A549 (cell line): ENCODE measurements around the gene SLC5A5. TPM values are rescaled to one million over a fixed set of nuclear protein-coding genes. Genes with fewer than 3 reads are reported as not detected.
"Not testable (repeated sequence)": the region's sequence is repeated elsewhere in the genome, so short reads cannot be mapped to it uniquely, and the experiment has no call there.

Source experiments
- ATAC-seq, 2 experiments: fragments of 200-7000 bp in 1 of 2; fragments of >200 bp in 1 of 2; cut with Nextera tagmentation in 1 of 2; cut with Tn5 transposase in 1 of 2; 3 replicates each; pipeline versions ENCODE4 v1.8.0 to v1.9.1; 2018 to 2020; ENCODE audit warnings: mild to moderate bottlenecking in 1 of 2, moderate library complexity in 1 of 2
- CTCF ChIA-PET: fragments of 300-600 bp; sonication (Branson Sonifier 250); formaldehyde crosslinking; extraction: SDS; loops from one replicate; lab custom pipeline; 2021; ENCODE audit warnings: antibody characterized with exemption, inconsistent platforms; lab: Yijun Ruan, JAX
- POLR2A ChIA-PET: fragments of 350-600 bp; formaldehyde crosslinking; extraction: SDS; loops from one replicate; lab custom pipeline; 2021; ENCODE audit warnings: antibody characterized with exemption, inconsistent platforms; lab: Yijun Ruan, JAX
- DNase-seq, 2 experiments: peaks; one replicate each; pipeline versions ENCODE4 v3.0.0 to v3.0.0-alpha.2; 2011 to 2016; ENCODE audit warnings: low read depth in 1 of 2, low spot score in 1 of 2
- FAIRE-seq: peaks from 2 replicates; lab custom pipeline; 2011; peaks lifted over from hg19 to GRCh38; lab: Jason Lieb, UNC
- H3K27ac ChIP-seq, 2 experiments: fragments of >200 bp; sonication (Bioruptor Twin); formaldehyde crosslinking; 3 replicates each; pipeline ENCODE4 v1.5.1; 2016 to 2017
- H3K4me1 ChIP-seq: fragments of >200 bp; sonication (Bioruptor Twin); formaldehyde crosslinking; 3 replicates; pipeline ENCODE4 v1.6.1; 2016
- H3K4me2 ChIP-seq: fragments of >200 bp; sonication (Bioruptor Twin); formaldehyde crosslinking; 3 replicates; pipeline ENCODE4 v1.6.1; 2016
- H3K4me3 ChIP-seq: fragments of >200 bp; sonication (Bioruptor Twin); formaldehyde crosslinking; 3 replicates; pipeline ENCODE4 v1.5.1; 2016
- H3K9me3 ChIP-seq: fragments of >200 bp; sonication (Bioruptor Twin); formaldehyde crosslinking; 3 replicates; pipeline ENCODE4 v1.6.1; 2016
- CBX8 ChIP-seq: fragments of 200-600 bp; sonication (generic); IDR thresholded peaks from 2 replicates; pipeline ENCODE4 v1.6.1; 2016
- CEBPB ChIP-seq, 2 experiments: fragments of >200 bp in 1 of 2; sonication (Bioruptor Twin) in 1 of 2; formaldehyde crosslinking in 1 of 2; IDR thresholded peaks; 2 replicates each; pipeline ENCODE4 v1.6.1; 2012 to 2016
- CHD2 ChIP-seq: fragments of 150-350 bp; IDR thresholded peaks from 2 replicates; pipeline ENCODE4 v1.6.1; 2014; ENCODE audit warnings: low read length; ENCODE audit not compliant: partially characterized antibody
- ESRRA ChIP-seq: fragments of 150-350 bp; IDR thresholded peaks from 2 replicates; pipeline ENCODE4 v1.6.1; 2014; ENCODE audit warnings: mild to moderate bottlenecking, low read length, borderline replicate concordance
- HEYL ChIP-seq: fragments of 250-450 bp; sonication (Bioruptor Pico); IDR thresholded peaks from 2 replicates; pipeline ENCODE4 v1.8.0; 2021; ENCODE audit warnings: mild to moderate bottlenecking, moderate library complexity
- HMGXB4 ChIP-seq: fragments of 250-450 bp; sonication (Bioruptor Pico); IDR thresholded peaks from 2 replicates; pipeline ENCODE4 v1.5.0; 2021; ENCODE audit warnings: mild to moderate bottlenecking, moderate library complexity, borderline replicate concordance
- HOXA7 ChIP-seq: fragments of 250-450 bp; sonication (Bioruptor Pico); IDR thresholded peaks from 2 replicates; pipeline ENCODE4 v1.5.0; 2020; ENCODE audit warnings: mild to moderate bottlenecking, moderate library complexity
- HOXB13 ChIP-seq: fragments of 250-450 bp; sonication (Bioruptor Pico); IDR thresholded peaks from 2 replicates; pipeline ENCODE4 v1.5.0; 2020; ENCODE audit warnings: low read depth, mild to moderate bottlenecking, moderate library complexity
- JUN ChIP-seq, 2 experiments: fragments of >200 bp; sonication (Bioruptor Twin); formaldehyde crosslinking; IDR thresholded peaks; 2 replicates in 1 of 2; 3 replicates in 1 of 2; pipeline ENCODE4 v1.6.1; 2016 to 2017
- JUNB ChIP-seq: fragments of >200 bp; sonication (Bioruptor Twin); formaldehyde crosslinking; IDR thresholded peaks from 2 replicates; pipeline ENCODE4 v1.6.1; 2016
- KDM1A ChIP-seq: fragments of 200-600 bp; sonication (generic); IDR thresholded peaks from 2 replicates; pipeline ENCODE4 v1.6.1; 2016; ENCODE audit warnings: low read depth, mild to moderate bottlenecking
- KDM5A ChIP-seq: fragments of 200-600 bp; sonication (generic); IDR thresholded peaks from 2 replicates; pipeline ENCODE4 v1.6.1; 2016; ENCODE audit warnings: antibody characterized with exemption, mild to moderate bottlenecking
- MAX ChIP-seq: IDR thresholded peaks from 2 replicates; pipeline ENCODE4 v1.6.1; 2012
- MAZ ChIP-seq: fragments of 150-350 bp; IDR thresholded peaks from 2 replicates; pipeline ENCODE4 v1.6.1; 2014; ENCODE audit warnings: antibody characterized with exemption, low read depth, low read length, borderline replicate concordance
- MYC ChIP-seq: IDR thresholded peaks from 2 replicates; pipeline ENCODE4 v1.6.1; 2012; ENCODE audit warnings: mild to moderate bottlenecking, inconsistent platforms, low read length, improper control_type of control experiment, borderline replicate concordance
- NFE2L2 ChIP-seq: fragments of 150-350 bp; conservative IDR thresholded peaks from 2 replicates; pipeline ENCODE4 v1.6.1; 2014; ENCODE audit warnings: low read length
- PHF8 ChIP-seq: fragments of 200-600 bp; sonication (generic); IDR thresholded peaks from 2 replicates; pipeline ENCODE4 v1.6.1; 2016; ENCODE audit warnings: low read depth, mild to moderate bottlenecking, antibody characterized with exemption, moderate library complexity, borderline replicate concordance
- POLR2AphosphoS2 ChIP-seq: conservative IDR thresholded peaks from 2 replicates; pipeline ENCODE4 v1.6.1; 2012; ENCODE audit warnings: low read length, improper control_type of control experiment, inconsistent platforms
- RAD21 ChIP-seq, 2 experiments: fragments of >200 bp in 1 of 2; sonication (Bioruptor Twin) in 1 of 2; formaldehyde crosslinking in 1 of 2; IDR thresholded peaks in 1 of 2; conservative IDR thresholded peaks in 1 of 2; 2 replicates in 1 of 2; 3 replicates in 1 of 2; pipeline ENCODE4 v1.6.1; 2012 to 2018; ENCODE audit warnings: inconsistent platforms in 1 of 2
- RFX5 ChIP-seq: fragments of 450-650 bp; IDR thresholded peaks from 2 replicates; pipeline ENCODE4 v1.7.1; 2014; ENCODE audit warnings: antibody characterized with exemption, mild to moderate bottlenecking, moderate library complexity
- TFCP2L1 ChIP-seq: fragments of 250-450 bp; sonication (Bioruptor Pico); IDR thresholded peaks from 2 replicates; pipeline ENCODE4 v1.5.0; 2021; ENCODE audit warnings: mild to moderate bottlenecking
- ZNF302 ChIP-seq: fragments of 250-450 bp; sonication (Bioruptor Pico); IDR thresholded peaks from 2 replicates; pipeline ENCODE4 v1.9.0; 2021; ENCODE audit warnings: inconsistent platforms, mild to moderate bottlenecking, moderate library complexity
- WGBS: methylation state at CpG from one replicate; pipeline ENCODE4 v1.1.6; 2017; ENCODE audit errors: missing lambda C conversion rate; 5-methylcytosine and 5-hydroxymethylcytosine counted together
- polyA plus RNA-seq, 4 experiments: library from polyadenylated mRNA; depleted of rRNA in 3 of 4; stranded (reverse); fragments of >200 nt; fragmentation: RNase III in 1 of 4; extraction: RNeasy Plus Mini Kit Qiagen cat#74134 plus additional on column Dnase treatment in 1 of 4; gene quantifications; 2 replicates in 3 of 4; 3 replicates in 1 of 4; pipeline ENCODE4 v1.2.3, GENCODE V29; 2011 to 2017
- TF ChIP-seq, protein P1 (sequence below): fragments of >200 bp; sonication (Bioruptor Twin); formaldehyde crosslinking; IDR thresholded peaks from 2 replicates; pipeline ENCODE4 v1.6.1; 2016

SLC5A5 gene
- polyA plus RNA-seq, 2 of the 4 experiments (the other 2 are of a cell fraction): 0.06 to 0.25 TPM

DNA sequence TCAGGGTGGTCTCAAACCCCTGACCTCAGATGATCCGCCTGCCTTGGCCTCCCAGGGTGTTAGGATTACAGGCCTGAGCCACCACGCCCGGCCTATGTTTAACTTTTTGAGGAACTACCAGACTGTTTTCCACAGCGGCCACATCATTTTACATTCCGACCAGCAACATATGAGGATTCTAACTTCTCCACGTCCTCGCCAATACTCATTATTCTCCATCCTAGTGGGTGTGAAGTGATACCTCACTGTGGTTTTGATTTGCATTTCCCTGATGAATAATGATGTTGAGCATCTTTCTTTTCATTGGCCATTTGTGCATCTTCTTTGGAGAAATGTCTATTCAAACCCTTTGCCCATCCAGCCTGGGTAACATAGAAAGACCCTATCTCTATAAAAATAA lies 14.8 kb downstream of the SLC5A5 start:
- H3K9me3 ChIP-seq: no peaks in the 10 kb centered on the region
- FAIRE-seq: no peak

GRCh38 chr19:17887221-17887620 lies 15.5 kb downstream of the SLC5A5 start:
- FAIRE-seq, ATAC-seq, H3K4me1 ChIP-seq, H3K27ac ChIP-seq, H3K4me3 ChIP-seq, H3K4me2 ChIP-seq, POLR2A ChIA-PET, H3K9me3 ChIP-seq, DNase-seq: not testable (repeated sequence)
- CTCF ChIA-PET: interaction anchor here (0.7 kb wide), 1 partner anchor 17 kb away, joined by 3 read pairs; no protein-coding TSS in a partner anchor
- WGBS: 63% methylated on average over 4 of the region's 4 CpGs

More for the DNA sequence above, 14.8 kb downstream of the SLC5A5 start:
- ATAC-seq: no peak
- 62% methylated on average over 7 of the region's 7 CpGs for WGBS
- TF ChIP-seq HMGXB4 (CRISPR knock-in tag) (no peak), KDM5A (no peak), MYC (no peak), ZNF302 (CRISPR knock-in tag) (no peak), CEBPB (IDR thresholded peaks at IDR 0.05) (no peak), HEYL (no peak)
- TF ChIP-seq, protein P1, sequence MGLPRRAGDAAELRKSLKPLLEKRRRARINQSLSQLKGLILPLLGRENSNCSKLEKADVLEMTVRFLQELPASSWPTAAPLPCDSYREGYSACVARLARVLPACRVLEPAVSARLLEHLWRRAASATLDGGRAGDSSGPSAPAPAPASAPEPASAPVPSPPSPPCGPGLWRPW: no peak
- no peak for DNase-seq
- ChIA-PET CTCF (no interaction called here), POLR2A (no interaction called here)
- Histone ChIP-seq H3K4me1 (no peaks in the 10 kb centered on the region), H3K4me3 (no peak overlapping the region), H3K4me2 (no peak overlapping the region), H3K27ac (no peak overlapping the region)

DNA sequence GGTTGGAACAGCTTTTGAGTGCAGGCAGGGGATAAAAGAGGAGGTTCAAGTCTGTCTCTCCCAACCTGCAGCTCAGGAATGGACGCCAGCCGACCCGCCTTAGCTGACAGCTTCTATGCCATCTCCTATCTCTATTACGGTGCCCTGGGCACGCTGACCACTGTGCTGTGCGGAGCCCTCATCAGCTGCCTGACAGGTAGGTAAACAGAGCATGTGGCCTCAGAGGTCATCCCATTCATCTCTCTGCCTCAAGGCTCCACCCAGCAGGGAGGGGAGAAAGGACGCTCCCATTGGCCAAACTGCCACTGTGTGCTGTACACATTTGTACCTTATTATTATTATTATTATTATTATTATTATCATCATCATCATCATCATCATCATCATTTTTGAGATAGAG lies 16.5 kb downstream of the SLC5A5 start:
- no peak overlapping the region for H3K4me2 ChIP-seq
- TF ChIP-seq JUN (IDR thresholded peaks at IDR 0.05) (no peak), HMGXB4 (CRISPR knock-in tag) (no peak), MAX (no peak), CBX8 (no peak), NFE2L2 (no peak), HOXA7 (CRISPR knock-in tag) (no peak), CHD2 (no peak), KDM1A (no peak), RAD21 (conservative IDR thresholded peaks at IDR 0.05 in 1 of 2, IDR thresholded peaks at IDR 0.05 in 1 of 2) (no peak), JUNB (no peak), HOXB13 (CRISPR knock-in tag) (no peak), RFX5 (no peak), HEYL (no peak), ESRRA (no peak), TFCP2L1 (CRISPR knock-in tag) (no peak), MAZ (no peak), PHF8 (no peak), POLR2AphosphoS2 (no peak)
- TF ChIP-seq, all 56 proteins: peak for 0
- no peaks in the 10 kb centered on the region for H3K4me1 ChIP-seq
- 81% methylated on average over 7 of the region's 7 CpGs for WGBS
- ChIA-PET CTCF (no interaction called here), POLR2A (no interaction called here)
- no peak overlapping the region for H3K27ac ChIP-seq
- no peak for ATAC-seq
- no peaks in the 10 kb centered on the region for H3K9me3 ChIP-seq
- no peak for FAIRE-seq
- H3K4me3 ChIP-seq: no peak overlapping the region
- no peak for DNase-seq
